Activated T-helper 17 cell treated with anti-CD3 and anti-CD28 coated beads, Interleukin-2, amount 50 U/mL, for 72 hours (primary cell): ENCODE results near the gene SNTG2. TPM values are rescaled to one million over a fixed set of nuclear protein-coding genes. Genes with fewer than 3 reads are reported as not detected.

ENCODE experiments used
- ATAC-seq: fragments of 150-1000 bp; cut with Tn5 transposase; replicated peaks from 2 replicates; pipeline ENCODE4 v1.10.0; 2021; ENCODE audit warnings: mild to moderate bottlenecking, moderate library complexity
- H3K27ac Mint-ChIP-seq: one replicate; pipeline ENCODE4 v1.8.0; 2022; ENCODE audit warnings: mixed read lengths
- H3K27me3 Mint-ChIP-seq: one replicate; pipeline ENCODE4 v1.8.0; 2022; ENCODE audit warnings: mixed read lengths
- H3K36me3 Mint-ChIP-seq: one replicate; pipeline ENCODE4 v1.8.0; 2022; ENCODE audit warnings: low read depth, mild to moderate bottlenecking, mixed read lengths
- H3K4me1 Mint-ChIP-seq: one replicate; pipeline ENCODE4 v1.8.0; 2022; ENCODE audit warnings: mixed read lengths
- H3K4me3 Mint-ChIP-seq: one replicate; pipeline ENCODE4 v1.8.0; 2022; ENCODE audit warnings: mild to moderate bottlenecking, mixed read lengths
- H3K9me3 Mint-ChIP-seq: one replicate; pipeline ENCODE4 v1.8.0; 2022; ENCODE audit warnings: mixed read lengths
- total RNA-seq, 2 donors: library from RNA; stranded (reverse); gene quantifications; one replicate each; pipeline ENCODE4 v1.2.3, GENCODE V29; 2022

SNTG2 gene
- total RNA-seq, 2 donors from 2014 or later, result 0.17 to 0.50 TPM

- ATAC-seq, result no peak
- H3K9me3 Mint-ChIP-seq, result no peaks in the 10 kb centered on the region
- no peak overlapping the region for H3K27ac Mint-ChIP-seq
- H3K4me3 Mint-ChIP-seq, result no peak overlapping the region
- H3K27me3 Mint-ChIP-seq, result no peaks in the 10 kb centered on the region
- no peaks in the 10 kb centered on the region for H3K4me1 Mint-ChIP-seq
- no peaks in the 10 kb centered on the region for H3K36me3 Mint-ChIP-seq
Measured at GRCh38 chr2:1415501-1415900, 464.9 kb downstream of the SNTG2 start.
